Measurements from ENCODE around the gene ADD1.

The ADD1 gene

DNA sequence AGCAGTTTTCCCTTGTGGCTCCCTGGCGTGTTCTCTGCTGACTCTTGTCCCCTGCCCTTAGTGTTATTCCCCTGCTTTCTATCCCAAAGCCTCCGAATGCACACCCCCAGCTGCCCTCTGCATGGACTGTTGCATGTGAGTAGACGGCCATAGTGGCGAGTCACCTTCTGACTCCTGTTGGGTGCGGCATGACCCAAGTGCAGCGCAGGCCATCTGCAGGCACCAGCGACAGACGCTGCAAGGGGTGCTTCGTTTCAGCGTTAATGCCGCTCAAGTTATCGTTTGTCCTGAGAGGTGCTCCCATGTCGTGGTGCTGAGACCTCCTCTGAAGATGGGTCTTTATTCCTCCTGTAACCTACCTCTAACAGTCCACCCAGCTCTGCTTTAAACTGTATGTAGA, 61.9 kb downstream of the ADD1 start:
- TF ChIP-seq, protein P1, sequence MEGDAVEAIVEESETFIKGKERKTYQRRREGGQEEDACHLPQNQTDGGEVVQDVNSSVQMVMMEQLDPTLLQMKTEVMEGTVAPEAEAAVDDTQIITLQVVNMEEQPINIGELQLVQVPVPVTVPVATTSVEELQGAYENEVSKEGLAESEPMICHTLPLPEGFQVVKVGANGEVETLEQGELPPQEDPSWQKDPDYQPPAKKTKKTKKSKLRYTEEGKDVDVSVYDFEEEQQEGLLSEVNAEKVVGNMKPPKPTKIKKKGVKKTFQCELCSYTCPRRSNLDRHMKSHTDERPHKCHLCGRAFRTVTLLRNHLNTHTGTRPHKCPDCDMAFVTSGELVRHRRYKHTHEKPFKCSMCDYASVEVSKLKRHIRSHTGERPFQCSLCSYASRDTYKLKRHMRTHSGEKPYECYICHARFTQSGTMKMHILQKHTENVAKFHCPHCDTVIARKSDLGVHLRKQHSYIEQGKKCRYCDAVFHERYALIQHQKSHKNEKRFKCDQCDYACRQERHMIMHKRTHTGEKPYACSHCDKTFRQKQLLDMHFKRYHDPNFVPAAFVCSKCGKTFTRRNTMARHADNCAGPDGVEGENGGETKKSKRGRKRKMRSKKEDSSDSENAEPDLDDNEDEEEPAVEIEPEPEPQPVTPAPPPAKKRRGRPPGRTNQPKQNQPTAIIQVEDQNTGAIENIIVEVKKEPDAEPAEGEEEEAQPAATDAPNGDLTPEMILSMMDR (IDR thresholded peaks at IDR 0.05; ENCODE audit: low read depth, low read length, missing control alignments): no peak
- DNase-seq (ENCODE audit: low read depth): no peak
- H3K4me3 ChIP-seq (ENCODE audit: low read depth, low read length): no peak overlapping the region

DNA sequence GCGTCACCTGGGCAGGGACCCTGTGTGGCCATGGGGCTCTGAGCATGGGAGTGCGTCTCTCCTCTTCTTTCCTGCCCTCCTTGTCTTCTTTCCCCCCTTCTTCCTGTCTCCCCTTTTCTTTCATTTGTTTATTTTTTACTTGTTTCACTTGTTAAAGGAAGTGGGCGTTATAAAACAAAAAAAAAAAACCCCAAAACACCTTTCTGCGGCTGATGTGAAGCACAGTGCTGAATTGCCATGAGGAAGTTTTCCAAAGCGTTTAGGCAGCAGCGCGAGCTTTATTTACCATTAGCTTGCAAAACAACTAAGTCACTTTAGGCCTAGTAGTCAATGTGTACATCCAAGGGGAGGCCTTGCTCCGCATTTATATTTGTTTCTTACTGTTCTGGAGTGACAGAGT, 62.6 kb downstream of the ADD1 start:
- TF ChIP-seq, protein P1 (IDR thresholded peaks at IDR 0.05; ENCODE audit: low read depth, low read length, missing control alignments): no peak
- DNase-seq (ENCODE audit: low read depth): no peak
- H3K4me3 ChIP-seq (ENCODE audit: low read depth, low read length): no peak overlapping the region

DNA sequence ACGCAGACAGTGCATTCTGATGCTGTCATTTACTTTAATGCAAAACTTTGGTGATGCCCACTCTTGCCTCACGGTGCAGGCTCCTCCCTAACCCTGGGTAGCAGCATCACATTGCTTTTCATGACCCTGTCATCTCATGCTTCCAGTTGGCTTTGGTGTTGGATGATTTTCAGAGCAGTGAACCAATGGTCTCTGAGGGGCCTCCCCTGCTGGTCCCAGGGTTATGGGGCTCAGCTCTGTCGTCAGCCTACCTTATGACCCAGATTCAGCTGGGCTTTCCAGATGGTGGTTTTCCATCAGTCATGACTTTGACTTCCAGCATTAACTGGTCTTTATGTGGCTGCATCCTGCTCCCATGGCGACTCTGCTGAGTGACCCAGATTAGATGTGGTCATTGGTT, 63.6 kb downstream of the ADD1 start:
- DNase-seq (ENCODE audit: low read depth): no peak
- H3K4me3 ChIP-seq (ENCODE audit: low read depth, low read length): no peak overlapping the region
- TF ChIP-seq, protein P1 (IDR thresholded peaks at IDR 0.05; ENCODE audit: low read depth, low read length, missing control alignments): no peak

DNA sequence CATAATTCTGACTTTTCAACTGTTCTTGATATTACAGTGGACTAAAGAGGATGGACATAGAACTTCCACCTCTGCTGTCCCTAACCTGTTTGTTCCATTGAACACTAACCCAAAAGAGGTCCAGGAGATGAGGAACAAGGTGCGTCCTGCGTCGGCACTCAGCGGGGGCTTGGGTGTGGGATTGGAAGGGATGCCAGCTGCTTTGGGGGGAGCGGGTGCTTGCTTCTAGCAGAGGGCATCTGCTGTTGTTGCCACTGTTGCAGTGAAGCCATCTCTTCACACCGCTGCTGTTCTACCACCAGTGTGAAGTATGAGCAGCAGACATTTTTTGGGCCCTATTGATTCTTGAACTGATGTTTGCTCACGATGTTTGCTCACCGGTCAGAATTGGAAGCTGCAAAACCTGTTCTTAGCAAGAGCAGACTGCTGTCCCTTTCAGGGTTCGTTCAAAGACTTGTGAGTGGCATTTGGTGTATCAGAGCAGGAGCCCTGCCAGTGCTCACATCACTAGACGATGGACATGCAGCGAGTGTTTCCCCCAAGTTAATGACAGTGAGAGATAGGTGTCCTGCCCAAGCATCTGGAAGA, 64.2 kb downstream of the ADD1 start:
- H3K4me3 ChIP-seq (ENCODE audit: low read depth, low read length): no peak overlapping the region
- DNase-seq (ENCODE audit: low read depth): no peak
- TF ChIP-seq, protein P1 (IDR thresholded peaks at IDR 0.05; ENCODE audit: low read depth, low read length, missing control alignments): no peak

GRCh38 chr4:2908686-2909085, 65.0 kb downstream of the ADD1 start:
- TF ChIP-seq, protein P1 (IDR thresholded peaks at IDR 0.05; ENCODE audit: low read depth, low read length, missing control alignments): no peak
- H3K4me3 ChIP-seq (ENCODE audit: low read depth, low read length): no peak overlapping the region

GRCh38 chr4:2909583-2909982, 65.9 kb downstream of the ADD1 start:
- no peak for DNase-seq (ENCODE audit: low read depth)
- no peak overlapping the region for H3K4me3 ChIP-seq (ENCODE audit: low read depth, low read length)
- TF ChIP-seq, protein P1 (IDR thresholded peaks at IDR 0.05; ENCODE audit: low read depth, low read length, missing control alignments): no peak

More at GRCh38 chr4:2908686-2909085, 65.0 kb downstream of the ADD1 start:
- DNase-seq (ENCODE audit: low read depth): no peak

- DNase-seq (ENCODE audit: low read depth): no peak
- TF ChIP-seq, protein P1 (IDR thresholded peaks at IDR 0.05; ENCODE audit: low read depth, low read length, missing control alignments): peak; percentile 29
- no peak overlapping the region for H3K4me3 ChIP-seq (ENCODE audit: low read depth, low read length)
Measured at GRCh38 chr4:2910409-2910808, 66.8 kb downstream of the ADD1 start.

All from GM12864 (cell line).